ENCODE measurements around the gene EXOC4.

The EXOC4 gene

DNA sequence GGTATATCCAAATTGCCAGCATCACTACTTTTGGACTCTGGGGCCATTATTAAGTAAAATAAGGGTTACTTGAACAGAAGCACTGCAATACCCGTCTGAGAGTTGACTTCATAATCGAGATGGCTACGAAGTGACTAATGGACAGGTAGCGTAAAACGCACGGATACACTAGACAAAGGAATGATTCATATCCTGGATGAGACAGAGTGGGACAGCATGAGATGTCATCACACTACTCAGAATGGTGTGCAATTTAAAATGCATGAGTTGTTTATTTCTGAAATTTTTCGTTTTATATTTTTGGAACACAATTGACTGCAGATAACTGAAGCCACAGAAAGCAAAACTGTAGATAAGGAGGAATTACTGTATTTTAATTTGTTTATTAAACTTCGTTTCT lies 452.7 kb downstream of the EXOC4 start:
- no peak for DNase-seq (ENCODE audit: low read depth)

DNA sequence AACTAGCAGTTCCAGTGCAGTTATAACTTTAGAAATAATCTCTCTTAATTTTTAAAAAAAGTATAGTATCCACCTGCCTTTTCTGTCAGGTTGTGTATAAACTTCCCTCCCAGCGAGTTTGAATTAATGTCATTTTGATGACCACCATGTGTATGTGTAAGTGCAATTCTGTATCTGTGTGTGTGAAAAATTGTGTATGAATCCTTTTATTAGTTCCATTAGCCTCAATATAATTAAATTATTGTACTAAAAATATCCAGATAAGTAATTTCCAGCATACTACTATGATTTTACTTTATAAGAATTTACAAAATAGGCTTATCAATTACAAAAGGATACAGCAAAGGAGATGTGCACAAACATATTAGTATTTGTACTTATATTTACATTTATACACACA lies 453.1 kb downstream of the EXOC4 start:
- DNase-seq (ENCODE audit: low read depth), result no peak

DNA sequence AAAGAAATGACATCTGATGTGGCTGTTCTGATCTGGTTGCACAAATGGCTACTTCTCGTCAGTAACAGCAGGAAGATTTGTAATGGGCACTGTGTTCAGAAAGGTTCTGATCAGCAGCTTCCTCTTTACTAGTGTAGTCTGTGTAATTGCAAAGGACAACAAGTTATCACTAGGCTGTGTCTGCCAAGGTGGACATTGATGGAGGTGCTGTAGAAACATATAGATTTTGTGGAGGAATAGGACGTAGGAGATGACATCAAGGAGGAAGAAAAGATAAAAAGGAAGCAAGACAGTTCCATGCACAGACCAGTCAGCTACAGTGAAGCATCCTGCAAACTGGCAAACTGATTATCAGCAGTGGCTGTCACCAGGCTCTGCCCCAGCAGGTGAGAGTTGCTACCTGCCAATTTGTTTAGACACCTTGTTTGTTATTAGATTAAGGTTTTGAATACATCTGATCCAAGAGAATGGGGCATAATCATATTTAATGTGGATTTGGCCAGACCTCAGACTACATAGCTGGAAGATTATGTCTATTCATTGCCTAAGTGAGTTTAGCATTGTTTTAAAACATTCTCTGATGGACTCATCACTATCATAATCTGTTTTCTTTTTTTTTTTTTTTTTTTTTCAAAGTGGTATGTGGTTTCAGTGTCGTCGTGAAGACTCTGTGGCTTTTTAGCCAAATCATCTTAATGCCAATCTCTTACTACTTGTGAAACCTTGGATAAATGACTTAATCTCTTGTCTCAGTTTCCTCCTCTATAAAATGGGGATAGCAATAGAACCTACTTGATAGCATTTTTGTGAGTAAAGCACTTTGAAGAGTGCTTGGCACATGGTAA lies 456.4 kb downstream of the EXOC4 start:
- DNase-seq (ENCODE audit: low read depth), result no peak

DNA sequence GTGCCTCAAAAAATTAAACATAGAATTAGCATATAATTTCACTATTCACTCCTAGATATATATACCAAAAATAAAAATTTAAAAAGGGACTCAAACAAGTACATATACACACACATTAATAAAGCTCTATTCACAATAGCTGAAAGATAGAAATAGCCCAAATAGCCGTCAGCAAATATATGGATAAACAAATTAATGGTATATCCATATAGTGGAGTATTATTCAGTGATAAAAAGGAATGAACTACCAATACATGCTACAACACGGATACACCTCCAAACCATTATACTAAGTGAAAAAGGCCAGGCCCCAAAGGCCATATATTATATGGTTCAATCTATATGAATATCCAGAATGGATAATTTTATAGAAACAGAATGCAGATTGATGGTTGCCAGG lies 459.7 kb downstream of the EXOC4 start:
- DNase-seq (ENCODE audit: low read depth), result no peak

DNA sequence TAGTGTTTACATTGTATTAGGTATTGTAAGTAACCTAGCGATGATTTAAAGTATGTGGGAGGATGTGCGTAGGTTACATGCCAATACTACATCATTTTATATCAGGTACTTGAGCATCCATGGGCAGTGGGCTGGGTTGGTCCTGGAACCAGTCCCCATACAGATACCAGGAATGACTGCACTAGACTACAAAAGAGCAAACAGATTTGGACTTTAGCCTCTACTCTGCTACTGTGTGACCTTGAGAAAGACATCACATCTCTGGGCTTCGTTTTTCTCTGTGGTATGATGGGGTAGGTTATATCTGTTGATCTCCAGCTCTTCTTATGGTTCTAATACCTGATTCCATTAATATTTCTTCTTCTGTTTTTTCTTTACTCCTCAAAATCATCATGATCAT lies 461.8 kb downstream of the EXOC4 start:
- DNase-seq (ENCODE audit: low read depth), result no peak

DNA sequence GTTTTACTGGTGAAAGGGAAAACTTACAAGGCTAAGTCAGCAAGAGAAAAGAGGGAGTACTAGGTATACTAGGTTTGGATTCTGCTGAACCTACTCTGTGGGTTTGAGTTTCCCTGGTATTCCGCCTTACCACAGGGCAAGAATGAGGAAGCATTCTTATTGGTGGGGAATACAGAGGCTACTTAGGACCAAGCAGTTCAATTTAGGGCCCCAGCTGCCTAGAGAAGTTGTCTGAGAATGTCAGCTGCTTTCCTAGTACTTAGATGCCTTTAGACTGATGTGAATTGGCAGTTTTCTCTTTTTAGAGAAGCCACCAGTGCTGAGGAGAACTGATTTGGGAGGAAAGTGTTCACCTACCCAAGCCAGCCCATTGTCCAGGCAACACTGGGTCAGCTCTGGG lies 465.3 kb downstream of the EXOC4 start:
- no peak for DNase-seq (ENCODE audit: low read depth)

DNA sequence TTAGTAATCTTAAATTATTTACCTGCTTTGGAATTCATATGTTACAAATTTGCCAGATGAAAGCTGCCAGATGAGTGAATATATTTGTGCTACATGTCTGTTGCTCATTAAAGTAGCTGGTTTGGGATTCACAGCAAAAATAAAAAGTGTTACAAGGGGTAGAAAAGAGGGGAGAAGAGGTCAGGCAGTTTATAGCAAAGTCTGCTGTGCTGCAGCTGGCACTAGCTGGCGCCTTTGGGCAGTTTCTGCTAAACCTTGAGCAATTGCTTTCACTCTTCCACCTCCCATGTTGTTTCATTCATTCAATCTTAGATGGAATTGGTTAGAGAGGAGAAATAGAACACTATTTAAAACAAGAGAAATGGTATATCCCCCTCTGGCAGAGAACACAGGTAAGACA lies 470.2 kb downstream of the EXOC4 start:
- no peak for DNase-seq (ENCODE audit: low read depth)

DNA sequence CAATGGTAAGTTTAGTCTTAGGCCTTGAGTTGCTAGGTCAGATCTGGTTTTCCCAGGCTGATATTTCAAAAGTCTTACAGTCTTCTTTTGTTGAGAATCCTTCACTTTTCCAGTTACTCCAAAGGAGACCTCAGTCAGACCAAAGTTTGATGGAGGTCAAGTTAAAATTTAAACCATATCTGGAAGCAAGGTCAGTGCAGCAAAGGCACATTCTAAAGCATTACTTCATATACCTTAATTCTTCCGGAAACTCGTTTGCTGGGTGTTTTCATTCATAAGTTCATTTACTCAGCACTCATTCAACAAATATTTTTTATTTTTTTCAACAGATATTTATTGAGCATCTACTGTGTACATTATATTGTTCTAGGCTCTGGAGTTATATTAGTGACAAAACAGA lies 471.3 kb downstream of the EXOC4 start:
- DNase-seq (ENCODE audit: low read depth), result no peak

DNA sequence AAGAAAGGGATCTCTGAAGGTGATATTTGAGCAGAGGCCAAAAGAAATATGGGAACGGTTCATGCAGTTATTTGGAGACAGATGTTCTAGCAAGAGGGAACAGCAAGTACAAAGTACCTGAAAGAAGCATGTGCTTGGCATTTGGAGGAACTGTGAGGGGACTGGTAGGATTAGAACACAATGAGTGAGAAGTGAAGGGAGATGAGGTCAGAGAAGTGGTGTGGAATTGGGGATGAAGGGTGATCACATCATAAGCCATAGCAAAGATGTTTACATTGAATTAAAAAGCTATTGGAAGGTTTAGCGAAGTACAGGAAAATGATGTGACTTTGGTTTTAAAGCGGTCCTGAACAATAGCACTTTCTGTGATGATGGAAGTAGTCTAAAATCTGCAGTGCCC lies 471.8 kb downstream of the EXOC4 start:
- no peak for DNase-seq (ENCODE audit: low read depth)

DNA sequence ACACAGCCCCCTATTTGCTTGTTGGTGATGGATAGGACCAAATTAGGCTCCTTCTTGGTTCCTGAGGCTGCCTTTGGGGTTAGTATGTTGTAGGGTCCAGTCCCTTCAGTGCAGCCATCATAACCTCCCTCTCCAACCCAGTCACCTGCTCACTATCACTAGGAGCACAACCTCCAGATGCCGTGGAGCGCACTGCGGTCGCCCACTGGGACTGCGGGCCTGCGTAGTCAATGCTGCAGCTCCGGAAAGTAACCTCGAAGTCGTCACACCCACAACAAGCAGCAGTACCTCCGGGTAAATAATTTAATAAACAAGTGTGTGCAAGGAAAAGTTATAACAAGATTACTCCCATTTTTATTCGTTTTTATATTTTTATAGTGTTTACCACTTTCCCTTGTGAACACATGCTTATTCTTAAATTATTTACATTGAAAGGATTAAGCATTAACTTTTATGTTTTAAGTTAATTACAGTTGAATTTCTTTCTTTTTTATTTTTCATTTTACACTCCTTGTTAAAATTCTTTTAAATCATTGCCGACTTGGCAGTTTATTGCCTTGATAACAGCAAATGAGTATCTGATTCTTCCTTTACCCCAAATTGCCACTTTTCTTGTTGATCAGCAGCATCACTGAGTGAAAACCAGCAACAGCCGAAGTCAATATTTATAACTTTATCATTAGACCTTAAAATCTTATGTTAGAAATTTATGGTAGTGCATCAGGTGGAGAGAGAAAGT lies 474.8 kb downstream of the EXOC4 start:
- DNase-seq (ENCODE audit: low read depth), result no peak

DNA sequence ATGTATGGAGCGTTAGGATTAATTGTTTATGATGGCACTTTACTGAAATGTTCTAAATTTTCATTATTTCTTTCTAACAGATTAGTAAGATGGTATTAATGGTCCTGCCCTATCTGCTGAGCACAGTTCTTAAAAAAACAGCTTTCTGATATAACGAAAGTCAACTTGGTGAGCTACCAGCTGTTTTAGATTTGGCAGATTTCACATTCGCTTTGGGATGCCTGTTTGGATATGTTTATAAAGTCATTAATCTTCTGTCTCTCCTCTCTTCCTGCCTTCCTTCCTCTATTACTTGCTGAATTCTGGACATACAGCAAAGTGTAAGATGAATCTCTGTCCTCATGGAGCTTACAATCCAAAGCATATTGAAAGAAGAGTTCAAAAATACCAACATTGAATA lies 477.5 kb downstream of the EXOC4 start:
- no peak for DNase-seq (ENCODE audit: low read depth)

DNA sequence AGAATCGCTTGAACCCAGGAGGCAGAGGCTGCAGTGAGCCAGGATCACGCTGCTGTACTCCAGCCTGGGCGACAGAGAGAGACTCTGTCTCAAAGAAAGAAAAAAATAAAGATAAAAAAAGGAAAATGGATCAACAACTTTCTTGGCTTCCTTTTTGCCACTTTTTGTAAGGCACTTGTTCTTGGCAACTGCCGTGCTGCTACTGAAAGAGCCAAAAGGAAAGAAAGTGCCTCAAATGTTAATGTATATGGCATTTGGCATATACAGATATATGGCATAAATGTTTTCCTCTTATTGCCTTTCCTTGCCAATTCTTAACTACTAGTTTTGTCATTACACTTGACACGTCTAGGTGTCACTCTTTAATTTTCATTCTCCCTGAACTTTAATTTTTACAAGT lies 480.5 kb downstream of the EXOC4 start:
- DNase-seq (ENCODE audit: low read depth), result no peak

DNA sequence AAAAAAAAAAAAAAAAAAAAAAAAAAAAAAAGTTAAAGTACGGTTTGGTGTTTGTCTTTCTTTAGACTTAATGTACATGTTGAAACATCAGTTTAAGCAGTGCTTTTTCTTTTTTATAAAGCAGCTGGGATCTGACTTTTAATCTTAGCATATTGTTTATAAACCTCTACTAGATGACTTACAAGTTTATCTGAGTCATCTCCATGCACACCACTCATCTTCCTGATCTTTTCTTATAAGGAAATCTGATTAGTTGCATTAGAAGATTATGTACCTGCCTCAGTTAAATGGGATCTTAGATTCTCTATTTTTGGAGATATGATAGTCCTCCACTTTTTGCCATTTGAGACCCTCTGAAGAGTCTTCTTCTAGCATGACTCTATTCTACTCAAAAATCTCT lies 482.3 kb downstream of the EXOC4 start:
- DNase-seq (ENCODE audit: low read depth), result no peak

DNA sequence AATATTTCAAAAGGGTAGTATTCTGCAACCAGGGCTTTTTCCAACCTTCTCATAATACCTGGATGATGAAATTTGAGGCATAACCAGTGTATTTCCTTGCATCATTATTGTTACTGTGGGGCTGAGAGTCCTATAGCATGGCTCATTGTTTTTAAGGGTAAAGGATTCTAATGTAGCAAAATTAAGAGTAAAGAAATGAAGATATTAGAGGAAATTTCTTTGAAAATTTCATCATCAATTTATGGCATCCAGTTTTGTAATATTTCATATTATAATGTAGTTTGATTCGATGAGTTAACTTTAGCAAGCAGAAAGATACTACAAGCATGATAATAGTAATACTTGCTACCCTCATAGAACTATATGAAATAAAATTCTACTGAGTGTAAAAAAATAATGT lies 486.9 kb downstream of the EXOC4 start:
- DNase-seq (ENCODE audit: low read depth), result no peak

DNA sequence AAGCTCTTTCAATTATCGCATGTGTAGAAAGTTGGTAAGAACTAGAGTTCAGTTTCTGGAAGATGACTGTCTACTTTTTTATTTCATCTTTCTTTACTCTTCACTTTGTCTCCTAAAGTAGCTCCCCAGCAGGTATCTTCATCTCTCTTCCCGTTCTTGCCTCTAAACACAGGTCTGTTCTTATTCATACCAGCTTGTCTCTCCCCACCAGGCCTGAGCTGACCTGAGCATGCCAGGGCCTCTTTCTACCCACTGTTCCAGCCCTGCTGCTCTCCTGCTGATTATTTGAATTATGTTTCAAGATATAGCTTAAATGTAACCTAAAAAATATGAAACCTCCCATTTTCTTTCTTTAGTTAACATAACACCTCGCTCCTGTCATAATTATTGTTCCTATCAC lies 488.2 kb downstream of the EXOC4 start:
- no peak for DNase-seq (ENCODE audit: low read depth)

DNA sequence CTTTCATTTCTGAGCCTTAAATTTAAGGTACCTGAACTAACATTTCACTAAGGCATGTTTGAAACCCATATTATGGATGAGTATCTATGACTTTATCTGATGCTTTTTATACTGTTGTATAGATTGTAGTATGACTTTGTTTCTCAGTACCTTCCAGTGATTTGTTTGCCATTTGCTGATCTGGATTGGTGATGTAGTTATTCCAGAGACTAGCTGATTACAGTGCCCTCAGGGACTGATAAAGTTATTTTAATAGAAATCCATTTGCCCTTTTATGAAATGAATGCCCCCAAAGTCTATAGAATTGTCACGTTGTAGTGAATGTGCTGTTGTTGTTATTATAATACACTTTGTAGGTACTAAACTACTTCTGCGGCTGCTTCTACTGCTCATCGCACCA lies 488.8 kb downstream of the EXOC4 start:
- no peak for DNase-seq (ENCODE audit: low read depth)

DNA sequence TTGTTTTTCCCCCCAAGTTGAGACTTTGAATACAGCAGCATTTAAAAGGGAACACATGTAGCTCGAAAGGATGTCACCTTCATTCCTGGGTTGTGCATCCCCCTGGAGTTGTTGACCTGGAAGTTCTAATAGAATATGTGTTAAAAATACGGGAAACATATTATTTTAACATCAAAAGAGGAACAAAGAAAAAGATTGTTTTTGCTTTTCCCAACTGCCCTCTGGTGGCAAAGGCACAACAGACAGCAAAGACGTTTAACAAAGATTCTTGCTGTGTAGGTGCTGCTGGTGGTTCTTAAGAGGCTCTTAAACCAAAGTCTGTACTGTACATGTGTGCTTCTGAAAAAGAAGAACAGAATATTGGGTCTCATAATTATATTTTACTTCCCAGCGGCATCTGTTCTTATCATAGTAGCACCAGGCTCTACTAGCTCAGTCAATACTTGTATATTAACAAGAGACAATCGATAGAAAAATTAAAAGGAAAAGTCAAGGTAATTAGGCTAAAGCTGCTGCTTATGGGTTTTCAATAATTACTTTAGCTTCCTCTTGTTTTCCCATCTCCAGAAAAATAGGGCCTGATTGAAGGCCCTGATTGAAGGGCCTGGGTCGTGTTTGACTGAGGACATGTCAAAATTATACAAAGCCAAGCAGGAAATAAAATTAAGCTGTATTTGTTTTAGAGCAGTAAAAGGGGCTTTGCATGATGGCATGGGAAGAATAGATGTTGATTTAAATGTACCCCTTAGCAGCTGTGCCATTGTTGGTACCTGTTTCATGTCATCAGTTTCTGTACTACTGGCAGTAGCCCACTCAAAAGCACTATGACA lies 490.0 kb downstream of the EXOC4 start:
- DNase-seq (ENCODE audit: low read depth), result no peak

DNA sequence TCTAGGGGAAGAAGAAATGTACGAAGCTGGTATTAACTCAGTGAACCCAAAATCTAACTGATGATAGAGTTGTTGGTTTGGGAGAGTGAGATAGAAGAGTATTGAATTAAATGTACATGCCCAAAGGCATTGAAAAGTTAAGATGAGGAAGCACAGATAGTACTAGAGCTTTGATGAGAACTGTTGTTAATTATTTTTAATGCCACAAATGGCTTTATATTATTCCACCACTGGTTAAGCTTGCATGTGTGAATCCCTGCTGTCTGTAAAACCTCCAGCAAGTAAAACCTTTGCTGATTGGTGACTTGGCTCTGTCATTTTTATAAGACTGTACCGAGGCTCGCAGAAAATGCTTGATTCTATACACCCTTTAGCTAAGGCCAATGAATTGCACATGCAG lies 491.6 kb downstream of the EXOC4 start:
- DNase-seq (ENCODE audit: low read depth), result no peak

DNA sequence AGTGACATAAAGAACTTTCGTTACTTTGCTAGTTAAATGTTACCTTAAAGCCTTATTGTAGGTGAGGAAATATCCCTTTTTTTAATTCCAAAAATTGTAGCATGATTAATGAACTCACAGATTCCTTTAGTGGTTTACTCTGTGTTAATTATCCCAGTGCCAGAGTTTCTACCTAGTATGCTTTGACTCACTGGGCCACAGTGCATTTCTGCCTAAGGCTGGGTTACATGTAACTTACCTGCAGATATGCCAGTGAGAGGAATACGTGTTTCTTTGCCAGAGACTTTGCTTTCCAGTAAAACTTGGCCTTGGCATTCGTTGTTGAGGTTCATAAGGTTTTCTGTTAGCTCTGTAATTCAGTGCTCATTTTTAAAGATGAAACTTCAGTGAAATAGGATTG lies 493.4 kb downstream of the EXOC4 start:
- no peak for DNase-seq (ENCODE audit: low read depth)

DNA sequence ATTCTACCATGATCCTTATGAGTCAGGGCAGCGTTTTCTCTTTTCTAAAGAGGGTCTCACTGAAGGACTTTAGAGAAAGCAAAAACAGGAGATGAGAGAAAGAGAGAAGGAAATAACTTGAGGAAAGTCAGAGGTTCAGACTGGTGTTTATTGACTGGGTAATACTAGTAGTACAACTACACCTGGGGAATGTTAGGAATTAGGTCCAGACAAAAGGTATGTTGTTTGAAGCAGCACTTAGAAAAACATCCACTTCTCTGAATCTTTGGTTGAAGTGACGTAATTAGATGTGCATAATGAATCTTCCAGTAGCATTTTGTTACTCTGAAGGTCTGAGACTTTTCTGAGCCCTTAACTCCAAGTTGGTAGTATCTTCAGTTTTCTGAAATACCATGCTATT lies 494.0 kb downstream of the EXOC4 start:
- no peak for DNase-seq (ENCODE audit: low read depth)

DNA sequence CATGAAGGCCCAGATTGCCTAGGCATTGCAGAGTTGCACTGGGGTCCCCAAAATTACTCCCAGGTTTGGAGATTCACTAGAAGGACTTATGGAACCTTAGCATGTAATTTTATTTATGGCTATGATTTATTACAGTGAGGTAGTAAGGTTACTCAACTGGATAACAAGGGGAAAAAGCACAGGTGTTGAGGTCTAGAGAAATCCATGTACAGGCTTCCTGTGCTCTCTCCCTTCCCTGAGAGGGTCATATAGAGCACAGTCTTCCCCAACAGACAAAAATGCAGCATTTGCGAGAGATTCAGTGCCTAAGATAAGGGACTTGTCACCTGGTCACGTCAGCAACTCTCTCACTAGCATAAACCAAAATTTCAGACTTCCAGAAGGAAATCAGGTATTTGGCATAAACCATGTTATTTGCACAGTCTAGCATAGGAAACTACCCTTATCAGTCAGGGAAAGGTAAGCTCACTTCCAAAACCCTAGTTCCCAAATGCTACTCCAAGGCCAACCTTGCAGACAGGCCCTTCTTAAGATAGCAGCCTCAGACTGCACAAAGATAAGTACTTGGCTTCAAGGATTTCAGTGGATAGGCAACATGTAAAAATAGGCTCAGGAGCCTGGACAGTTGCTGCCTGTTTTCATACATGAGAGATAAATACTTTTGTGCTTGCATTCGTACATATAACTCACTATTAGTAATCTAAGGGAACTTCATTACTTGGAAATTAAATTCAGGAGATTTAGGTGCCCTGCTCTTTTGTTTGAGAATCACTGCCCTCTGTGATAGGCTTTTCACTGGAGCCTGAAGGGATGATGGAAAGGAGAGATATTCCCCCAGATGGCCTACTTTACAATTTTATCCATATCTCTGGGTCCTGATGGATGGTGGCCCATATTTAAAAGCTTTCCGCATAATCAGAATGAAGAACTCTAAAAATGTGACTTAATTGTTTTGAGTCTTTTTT lies 495.8 kb downstream of the EXOC4 start:
- no peak for DNase-seq (ENCODE audit: low read depth)

DNA sequence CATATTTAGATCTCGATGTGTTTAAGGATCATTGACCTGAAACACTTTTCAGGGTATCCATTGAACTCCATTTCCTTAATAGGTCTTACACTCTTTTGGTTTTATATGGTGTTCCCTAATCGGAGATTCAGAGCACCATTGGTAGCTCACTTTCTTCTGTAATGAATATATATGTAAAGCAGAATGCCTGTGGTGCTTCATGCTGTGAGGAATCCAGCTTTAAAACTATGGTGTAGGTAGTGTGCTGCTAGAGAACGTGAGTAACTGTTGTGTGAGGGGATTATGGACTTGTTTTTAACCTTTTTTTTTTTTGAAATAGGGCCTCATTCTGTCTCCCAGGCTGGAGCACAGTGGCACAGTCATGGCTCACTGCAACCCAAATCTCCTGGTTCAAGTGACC lies 497.4 kb downstream of the EXOC4 start:
- DNase-seq (ENCODE audit: low read depth), result no peak
